ENCODE measurements around the gene MINAR1. TPM values are rescaled to one million over a fixed set of nuclear protein-coding genes. Genes with fewer than 3 reads are reported as not detected.

Gene MINAR1
- total RNA-seq, 4 donors from 2014 or later: 0.03 to 0.38 (median 0.17) TPM

GRCh38 chr15:79475306-79475705, 43.2 kb downstream of the MINAR1 start:
- 36% methylated on average over 3 of the region's 3 CpGs for WGBS, 2 donors
- Histone ChIP-seq H3K27ac (no peak overlapping the region), H3K36me3 (no peaks in the 10 kb centered on the region), H3K4me3 (no peak overlapping the region), H3K9me3 (no peaks in the 10 kb centered on the region), H3K4me1 (no peaks in the 10 kb centered on the region), H3K27me3 (peaks cover 0 to 7% (median 0%) of the 10 kb centered on the region in 4 donors)
- DNase-seq: no peak
- intact Hi-C loops (cut with DNase I): no loop called here
- TF ChIP-seq CTCF (IDR thresholded peaks at IDR 0.05) (no peak), POLR2A (IDR thresholded peaks at IDR 0.05) (no peak)

- H3K27me3 ChIP-seq: peaks cover 0 to 7% (median 0%) of the 10 kb centered on the region in 4 donors
- WGBS, 2 donors: 79 to 80% methylated on average over 6 to 7 of the region's 7 CpGs
Measured at GRCh38 chr15:79478108-79478507, 46.0 kb downstream of the MINAR1 start.

GRCh38 chr15:79479616-79480015, 47.5 kb downstream of the MINAR1 start:
- Histone ChIP-seq H3K36me3 (no peaks in the 10 kb centered on the region), H3K4me3 (no peak overlapping the region), H3K27ac (no peak overlapping the region), H3K4me1 (no peaks in the 10 kb centered on the region), H3K27me3 (peaks cover 0 to 7% (median 0%) of the 10 kb centered on the region in 4 donors), H3K9me3 (no peaks in the 10 kb centered on the region)
- no peak for DNase-seq
- 38 to 48% methylated on average over 2 of the region's 2 CpGs for WGBS, 2 donors
- no peak for TF ChIP-seq POLR2A (IDR thresholded peaks at IDR 0.05)
- no peak for TF ChIP-seq CTCF (IDR thresholded peaks at IDR 0.05)
- intact Hi-C loops (cut with DNase I): no loop called here

More at GRCh38 chr15:79478108-79478507, 46.0 kb downstream of the MINAR1 start:
- no peaks in the 10 kb centered on the region for H3K36me3 ChIP-seq
- H3K27ac ChIP-seq: no peak overlapping the region
- no peak for TF ChIP-seq CTCF (IDR thresholded peaks at IDR 0.05)
- TF ChIP-seq POLR2A (IDR thresholded peaks at IDR 0.05): no peak
- H3K4me3 ChIP-seq: no peak overlapping the region
- H3K9me3 ChIP-seq: no peaks in the 10 kb centered on the region
- H3K4me1 ChIP-seq: no peaks in the 10 kb centered on the region
- intact Hi-C loops (cut with DNase I): no loop called here
- DNase-seq: no peak

GRCh38 chr15:79481793-79482192, 49.7 kb downstream of the MINAR1 start:
- H3K36me3 ChIP-seq: no peaks in the 10 kb centered on the region
- H3K27me3 ChIP-seq: peaks cover 0 to under 1% (median 0%) of the 10 kb centered on the region in 4 donors
- H3K27ac ChIP-seq: no peak overlapping the region
- no peaks in the 10 kb centered on the region for H3K4me1 ChIP-seq
- 71 to 78% methylated on average over 6 to 7 of the region's 7 CpGs for WGBS, 2 donors
- H3K9me3 ChIP-seq: no peaks in the 10 kb centered on the region
- no peak for DNase-seq
- no peak for TF ChIP-seq CTCF (IDR thresholded peaks at IDR 0.05)
- no peak for TF ChIP-seq POLR2A (IDR thresholded peaks at IDR 0.05)
- H3K4me3 ChIP-seq: no peak overlapping the region
- intact Hi-C loops (cut with DNase I): no loop called here

Other genes with a start within 250 kb of the MINAR1 start
- gene ANKRD34C, start 149.6 kb upstream of the MINAR1 start, total RNA-seq: not detected
- gene TMED3, start 121.2 kb upstream of the MINAR1 start, total RNA-seq: 100 to 1,000 TPM; 111 to 171 (median 141) TPM

Data from esophagus squamous epithelium (tissue), 5 donors.